Activated T-helper 9 cell treated with anti-CD3 and anti-CD28 coated beads, Interleukin-2, amount 50 U/mL, for 16 hours (primary cell): ENCODE results near the gene MTHFD1L.
"Not testable (repeated sequence)": the region's sequence is repeated elsewhere in the genome, so short reads cannot be mapped to it uniquely, and the experiment has no call there.

ENCODE experiments used
- DNase-seq: peaks from one replicate; pipeline ENCODE4 v3.0.0-alpha.2; 2020; ENCODE audit warnings: low read depth

Gene MTHFD1L

DNA sequence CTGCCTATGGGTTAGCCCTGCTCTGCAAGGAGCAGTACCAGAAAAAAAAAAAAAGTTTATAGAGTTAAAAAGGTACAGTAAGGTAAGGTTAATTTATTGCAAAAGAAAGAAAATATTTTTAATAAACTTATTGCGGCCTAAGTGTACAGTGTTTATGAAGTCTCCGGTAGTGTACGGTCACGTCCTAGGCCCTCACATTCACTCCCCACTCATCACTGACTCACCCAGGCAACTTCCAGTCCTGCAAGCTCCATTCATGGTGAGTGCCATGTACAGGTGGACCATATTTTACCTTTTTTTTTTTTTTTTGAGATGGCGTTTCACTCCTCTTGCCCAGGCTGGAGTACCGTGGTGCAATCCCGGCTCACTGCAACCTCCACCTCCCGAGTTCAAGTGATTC lies 258.1 kb downstream of the MTHFD1L start:
- not testable (repeated sequence) for DNase-seq

GRCh38 chr6:151125242-151125641 lies 259.7 kb downstream of the MTHFD1L start:
- DNase-seq = not testable (repeated sequence)

- DNase-seq = not testable (repeated sequence)
Observed at GRCh38 chr6:151125651-151126416, 260.3 kb downstream of the MTHFD1L start.

DNA sequence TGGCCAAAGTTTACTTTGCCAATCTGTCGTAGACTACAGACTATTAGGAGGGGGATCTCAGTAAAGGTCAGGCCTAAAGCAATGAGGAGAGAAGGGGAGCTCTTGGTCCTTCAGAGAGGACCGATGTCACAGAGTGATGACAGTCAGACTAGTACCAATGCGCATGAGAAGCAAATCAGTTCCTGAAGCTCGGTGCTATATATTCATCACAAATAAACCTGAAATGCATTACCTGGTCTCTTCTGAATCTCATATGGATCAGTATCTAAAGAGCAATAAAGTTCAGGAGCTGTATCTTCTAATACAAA lies 260.9 kb downstream of the MTHFD1L start:
- DNase-seq = not testable (repeated sequence)

DNA sequence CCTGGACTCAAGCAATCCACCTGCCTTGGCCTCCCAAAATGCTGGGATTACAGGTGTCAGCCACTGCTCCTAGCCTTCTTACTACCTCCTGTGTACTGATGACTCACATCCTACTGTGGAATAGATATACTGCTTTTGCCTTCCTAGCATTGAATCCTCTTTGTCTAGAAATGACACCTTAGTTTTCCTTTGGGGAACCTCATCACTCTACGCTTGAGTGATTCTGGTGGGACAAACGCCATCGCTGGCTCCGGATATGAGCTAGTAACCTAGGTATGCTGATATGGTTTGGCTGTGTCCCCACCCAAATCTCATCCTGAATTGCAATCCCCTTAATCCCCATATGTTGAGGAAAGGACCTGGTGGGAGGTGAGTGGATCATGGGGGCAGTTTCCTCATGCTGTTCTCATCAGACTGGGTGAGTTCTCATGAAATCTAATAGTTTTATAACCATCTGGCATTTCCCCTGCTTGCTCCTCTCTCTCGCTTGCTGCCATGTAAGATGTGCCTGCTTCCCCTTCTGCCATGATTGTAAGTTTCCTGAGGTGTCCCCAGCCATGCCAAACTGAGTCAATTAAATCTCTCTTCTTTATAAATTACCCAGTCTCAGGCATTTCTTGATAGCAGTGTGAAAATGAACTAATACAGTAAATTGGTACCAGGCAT lies 261.8 kb downstream of the MTHFD1L start:
- not testable (repeated sequence) for DNase-seq

DNA sequence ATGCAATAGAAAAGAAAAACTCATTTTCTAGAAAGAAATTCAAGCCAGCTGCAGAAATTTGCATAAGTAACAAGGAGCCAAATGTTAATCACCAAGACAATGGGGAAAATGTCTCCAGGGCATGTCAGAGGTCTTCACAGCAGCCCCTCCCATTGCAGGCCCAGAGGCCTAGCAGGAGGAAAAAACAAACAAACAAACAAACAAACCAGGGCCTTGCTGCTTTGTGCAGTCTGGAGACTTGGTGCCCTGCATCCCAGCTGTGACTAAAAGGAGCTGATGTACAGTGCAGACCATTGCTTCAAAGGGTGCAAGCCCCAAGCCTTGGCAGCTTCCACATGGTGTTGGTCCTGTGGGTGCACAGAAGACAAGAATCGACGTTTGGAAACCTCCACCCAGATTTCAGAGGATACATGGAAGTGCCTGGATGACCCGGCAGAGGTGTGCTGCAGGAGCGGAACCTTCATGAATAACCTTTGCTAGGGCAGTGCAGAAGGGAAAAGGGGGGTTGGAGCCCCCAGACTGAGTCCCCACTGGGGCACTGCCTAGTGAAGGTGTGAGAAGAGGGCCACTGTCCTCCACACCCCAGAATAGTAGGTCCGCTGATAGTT lies 263.4 kb downstream of the MTHFD1L start:
- no peak for DNase-seq

DNA sequence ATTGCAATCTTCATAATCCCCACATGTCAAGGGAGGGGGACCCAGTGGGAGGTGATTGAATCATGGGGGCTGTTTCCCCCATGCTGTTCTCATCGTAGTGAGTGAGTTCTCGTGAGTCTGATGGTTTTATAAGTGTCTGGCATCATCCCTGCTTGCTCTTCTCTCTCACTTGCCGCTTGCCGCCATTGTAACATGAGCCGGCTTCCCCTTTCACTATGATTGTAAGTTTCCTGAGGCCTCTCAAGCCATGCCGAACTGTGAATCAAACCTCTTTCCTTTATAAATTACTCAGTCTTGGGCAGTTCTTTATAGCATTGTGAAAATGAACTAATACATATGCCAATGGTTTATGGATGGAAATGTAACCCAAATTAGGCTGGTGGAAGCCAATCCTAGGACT lies 264.8 kb downstream of the MTHFD1L start:
- DNase-seq = no peak

DNA sequence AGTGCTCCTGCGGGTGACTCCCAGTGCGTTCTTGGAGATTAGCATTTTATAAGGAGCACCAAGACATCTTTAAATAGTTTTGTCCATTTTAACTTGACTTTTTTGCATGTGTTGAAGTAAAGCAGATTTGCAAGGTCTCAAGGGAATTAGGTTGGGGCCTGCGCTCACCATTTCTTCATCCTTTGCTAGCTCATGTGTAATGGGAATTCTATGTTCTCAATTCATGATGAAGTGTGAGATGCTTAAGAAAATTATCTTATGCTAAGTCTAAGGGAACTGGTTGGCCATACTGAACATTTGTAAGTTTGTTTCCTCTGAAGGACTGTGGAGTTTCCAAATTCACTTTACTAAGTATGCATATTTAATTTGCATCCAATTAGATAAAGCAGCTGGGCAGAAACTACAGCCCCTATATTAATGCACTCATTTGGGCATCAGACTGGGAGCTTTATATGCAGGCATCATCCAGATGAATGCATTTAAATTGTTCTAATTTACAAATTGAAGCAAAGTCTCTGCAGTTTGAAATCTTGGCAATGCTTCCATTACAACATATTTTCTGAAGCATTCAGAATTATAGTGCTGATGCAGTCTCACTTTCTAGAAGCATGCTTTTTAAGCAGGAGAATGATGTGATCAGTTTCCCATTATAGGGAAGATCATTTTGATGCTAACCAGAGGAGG lies 266.0 kb downstream of the MTHFD1L start:
- DNase-seq = no peak

DNA sequence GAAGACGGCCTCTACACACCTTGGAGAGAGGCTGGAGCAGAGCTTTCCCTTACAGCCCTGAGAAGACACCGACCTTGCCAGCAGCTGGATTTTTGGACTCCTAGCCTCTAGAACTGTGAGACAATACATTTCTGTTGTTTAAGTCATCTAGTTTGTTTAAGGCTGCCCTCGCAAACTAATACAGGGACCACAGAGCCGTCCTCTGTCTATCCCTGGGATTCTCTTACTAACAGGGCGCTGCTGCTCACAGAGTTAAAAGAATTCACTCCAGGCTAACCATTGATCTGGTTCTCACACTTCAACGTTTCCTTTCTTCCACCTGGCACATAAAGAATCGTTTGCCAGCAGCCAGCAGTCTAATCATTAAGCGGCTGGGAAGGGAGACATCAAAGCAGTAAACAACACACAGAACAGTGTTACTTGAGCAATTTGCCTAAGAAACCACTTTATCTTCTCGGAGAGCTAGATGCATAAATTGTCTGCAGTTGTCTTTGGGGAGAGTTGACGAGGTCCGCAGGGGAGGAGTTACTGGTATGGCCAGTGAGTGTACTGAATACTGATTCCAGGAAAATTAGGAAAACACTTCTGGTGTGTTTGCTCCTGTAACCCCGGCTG lies 270.7 kb downstream of the MTHFD1L start:
- no peak for DNase-seq

- no peak for DNase-seq
Observed at GRCh38 chr6:151137542-151137941, 272.0 kb downstream of the MTHFD1L start.

- DNase-seq = no peak
Observed at GRCh38 chr6:151139524-151139923, 274.0 kb downstream of the MTHFD1L start.

GRCh38 chr6:151140767-151141166 lies 275.3 kb downstream of the MTHFD1L start:
- no peak for DNase-seq

GRCh38 chr6:151141685-151142084 lies 276.2 kb downstream of the MTHFD1L start:
- DNase-seq = no peak

DNA sequence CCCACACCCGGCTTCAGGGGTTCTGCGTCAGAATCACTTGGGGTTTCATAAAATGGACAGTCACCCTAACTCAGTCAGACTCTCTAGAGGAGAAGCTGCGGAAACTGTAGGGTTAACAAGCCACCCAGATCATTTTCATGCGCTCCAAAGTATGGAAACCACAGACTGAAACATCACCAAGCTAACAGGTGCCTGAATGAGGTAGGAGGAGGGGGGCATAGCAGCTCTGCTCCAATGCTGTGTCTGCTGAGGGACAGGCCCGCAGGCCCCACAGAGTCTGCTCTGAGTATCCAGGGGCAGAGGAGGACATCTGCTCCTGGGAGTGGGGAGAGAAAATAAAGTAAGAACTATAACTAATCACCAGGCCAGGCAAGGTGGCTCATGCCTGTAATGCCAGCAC lies 277.2 kb downstream of the MTHFD1L start:
- DNase-seq = no peak

DNA sequence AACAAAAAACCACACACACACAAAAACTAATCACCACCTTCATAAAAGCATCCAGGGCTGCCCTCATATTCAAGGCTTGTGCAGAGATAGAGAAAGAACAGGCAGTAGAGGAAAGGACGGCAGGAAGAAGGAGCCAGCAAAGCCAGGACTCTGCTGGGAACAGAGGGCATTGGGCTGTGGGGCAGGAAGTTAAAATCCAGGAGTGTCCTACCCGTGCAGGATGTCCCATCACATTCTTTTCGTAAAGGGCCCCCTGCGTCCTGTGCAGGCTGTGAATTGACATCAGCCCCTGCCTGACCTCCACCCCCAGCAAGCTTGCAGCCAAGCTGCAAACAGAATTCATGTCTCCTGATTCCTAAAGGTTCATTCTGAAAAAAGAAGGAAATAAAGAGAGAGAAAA lies 277.8 kb downstream of the MTHFD1L start:
- DNase-seq = no peak

DNA sequence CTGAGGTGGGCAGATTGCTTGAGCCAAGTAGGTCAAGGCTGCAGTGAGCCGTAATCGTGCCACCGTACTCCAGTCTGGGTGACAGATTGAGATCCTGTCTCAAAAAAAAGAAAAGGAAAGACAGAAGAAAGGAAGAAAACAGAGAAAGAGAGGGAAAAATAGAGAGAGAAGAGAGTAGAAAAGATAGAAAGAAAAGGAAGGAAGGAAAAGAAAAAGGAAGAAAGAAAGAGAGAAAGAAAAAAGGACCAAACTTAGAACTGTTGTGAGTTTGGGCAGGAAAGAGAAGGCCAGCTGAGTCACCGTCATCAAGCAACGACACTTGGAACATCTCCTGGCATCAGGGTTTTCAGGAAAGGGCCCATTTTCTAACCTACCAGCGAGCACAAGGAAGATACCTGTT lies 278.3 kb downstream of the MTHFD1L start:
- no peak for DNase-seq

GRCh38 chr6:151147118-151147832 lies 281.8 kb downstream of the MTHFD1L start:
- DNase-seq = no peak

DNA sequence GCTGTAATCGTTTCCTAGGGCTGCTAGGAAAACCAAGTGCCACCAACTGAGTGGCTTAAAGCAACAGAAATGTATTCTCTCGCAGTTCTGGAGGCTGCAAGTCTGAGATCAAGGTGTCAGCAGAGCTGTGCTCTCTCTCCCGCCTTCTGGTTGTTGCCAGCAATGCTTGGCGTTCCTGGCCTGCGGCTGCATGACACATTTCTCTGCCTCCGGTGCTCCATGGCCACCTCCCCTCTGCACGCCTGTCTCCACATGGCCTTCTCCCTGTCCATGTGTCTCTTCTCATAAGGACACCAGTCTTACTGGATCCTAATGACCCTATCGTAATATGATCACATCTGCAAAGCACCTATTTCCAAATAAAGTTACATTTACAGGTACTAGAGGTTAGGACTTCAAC lies 282.6 kb downstream of the MTHFD1L start:
- DNase-seq = no peak

DNA sequence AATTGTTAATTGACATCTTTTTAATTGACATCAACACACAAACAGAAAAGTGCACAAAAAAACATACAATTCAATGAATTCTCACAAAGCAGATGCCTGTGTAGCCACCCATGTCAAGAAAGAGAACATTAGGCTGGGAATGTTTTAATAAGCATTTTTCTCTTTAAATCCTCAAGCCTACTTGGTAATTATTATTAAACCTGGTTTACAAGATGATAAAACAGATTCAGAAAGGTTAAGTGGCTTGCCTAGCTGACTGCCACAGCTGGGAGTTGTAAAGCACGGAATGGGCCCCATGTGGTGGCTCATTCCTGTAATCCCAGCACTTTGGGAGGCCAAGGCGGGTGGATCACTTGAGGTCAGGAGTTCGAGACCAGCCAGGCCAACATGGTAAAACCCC lies 284.3 kb downstream of the MTHFD1L start:
- no peak for DNase-seq
